GM21619 (cell line): ENCODE data around the gene GNE.
"Not testable (repeated sequence)": the region's sequence is repeated elsewhere in the genome, so short reads cannot be mapped to it uniquely, and the experiment has no call there.

Experiments used
- ATAC-seq: cut with Tn5 transposase; IDR thresholded peaks from one replicate; pipeline ENCODE4 v1.9.1; 2021; ENCODE audit not compliant: unreplicated experiment

Gene GNE

GRCh38 chr9:36211510-36211909 lies 46.7 kb downstream of the GNE start:
- ATAC-seq: no peak

GRCh38 chr9:36210722-36211121 lies 47.5 kb downstream of the GNE start:
- no peak for ATAC-seq

GRCh38 chr9:36208521-36209253 lies 49.6 kb downstream of the GNE start:
- no peak for ATAC-seq

GRCh38 chr9:36207546-36208012 lies 50.7 kb downstream of the GNE start:
- ATAC-seq: no peak

- ATAC-seq: no peak
These were observed 51.2 kb downstream of the GNE start for GRCh38 chr9:36207016-36207415.

- ATAC-seq: no peak
These were observed 53.2 kb downstream of the GNE start for GRCh38 chr9:36204906-36205547.

- no peak for ATAC-seq
These were observed 63.8 kb downstream of the GNE start for GRCh38 chr9:36194326-36195000.

- ATAC-seq: no peak
These were observed 65.2 kb downstream of the GNE start for GRCh38 chr9:36193023-36193422.

- ATAC-seq: no peak
These were observed 66.1 kb downstream of the GNE start for GRCh38 chr9:36192196-36192595.

GRCh38 chr9:36191686-36192085 lies 66.6 kb downstream of the GNE start:
- no peak for ATAC-seq

GRCh38 chr9:36191290-36191645 lies 67.0 kb downstream of the GNE start:
- peak; percentile 6 for ATAC-seq

- ATAC-seq: peak; percentile 95
These were observed 67.6 kb downstream of the GNE start, which contains the start of gene CLTA for GRCh38 chr9:36190388-36191289. Gene CLTA (plus strand): TSS chr9:36190921. CDS start chr9:36191057, 136 bp downstream.

- ATAC-seq: no peak
These were observed 68.3 kb downstream of the GNE start for GRCh38 chr9:36189976-36190375.

- ATAC-seq: no peak
These were observed 70.0 kb downstream of the GNE start for GRCh38 chr9:36188212-36188611.

- ATAC-seq: no peak
These were observed 70.8 kb downstream of the GNE start for GRCh38 chr9:36187414-36187813.

GRCh38 chr9:36180243-36180642 lies 78.0 kb downstream of the GNE start:
- not testable (repeated sequence) for ATAC-seq

GRCh38 chr9:36177571-36177970 lies 80.7 kb downstream of the GNE start:
- ATAC-seq: no peak

- ATAC-seq: not testable (repeated sequence)
These were observed 81.8 kb downstream of the GNE start for GRCh38 chr9:36176496-36176895.

- not testable (repeated sequence) for ATAC-seq
These were observed 83.0 kb downstream of the GNE start for GRCh38 chr9:36175209-36175608.

GRCh38 chr9:36174731-36175130 lies 83.5 kb downstream of the GNE start:
- no peak for ATAC-seq

- no peak for ATAC-seq
These were observed 84.0 kb downstream of the GNE start for GRCh38 chr9:36174271-36174670.
